Neural cell (in vitro differentiated cells): ENCODE results near the gene SMAD5. TPM values are rescaled to one million over a fixed set of nuclear protein-coding genes. Genes with fewer than 3 reads are reported as not detected.

Experiments
- H2AFZ ChIP-seq: fragments of 200-600, 300-800 bp; sonication (generic), shearing (Covaris generic); 2 replicates; pipeline ENCODE4 v1.6.0; 2014; ENCODE audit warnings: low read depth, mild to moderate bottlenecking, antibody characterized with exemption, low read length, moderate library complexity
- H3F3A ChIP-seq: fragments of 200-600 bp; shearing (Covaris generic); 2 replicates; pipeline ENCODE4 v1.6.1; 2016; ENCODE audit warnings: mild to moderate bottlenecking, moderate library complexity, mixed read lengths, antibody characterized with exemption, low read length; ENCODE audit not compliant: insufficient read depth, poor library complexity, severe bottlenecking
- H3K27ac ChIP-seq: fragments of 200-600, 300-800 bp; sonication (generic), shearing (Covaris generic); 2 replicates; pipeline ENCODE4 v1.5.1; 2014; ENCODE audit warnings: mild to moderate bottlenecking, low read length, moderate library complexity
- H3K27me3 ChIP-seq: fragments of 300-800, 200-600 bp; sonication (generic), shearing (Covaris generic); 2 replicates; pipeline ENCODE4 v1.6.0; 2014; ENCODE audit warnings: mild to moderate bottlenecking, low read depth, low read length, moderate library complexity; ENCODE audit not compliant: insufficient read depth
- H3K36me3 ChIP-seq: fragments of 300-800, 200-600 bp; sonication (generic), shearing (Covaris generic); 2 replicates; pipeline ENCODE4 v1.5.1; 2014; ENCODE audit warnings: mild to moderate bottlenecking, antibody characterized with exemption, low read length, moderate library complexity; ENCODE audit not compliant: insufficient read depth
- H3K4me2 ChIP-seq: fragments of 300-800, 200-600 bp; sonication (generic), shearing (Covaris generic); 2 replicates; pipeline ENCODE4 v1.6.0; 2014; ENCODE audit warnings: mild to moderate bottlenecking, low read length
- H3K4me3 ChIP-seq: fragments of 300-800, 200-600 bp; sonication (generic), shearing (Covaris generic); 2 replicates; pipeline ENCODE4 v1.5.1; 2014; ENCODE audit warnings: mild to moderate bottlenecking, low read length, moderate library complexity
- H3K79me2 ChIP-seq: fragments of 200-600 bp; shearing (Covaris generic); replicated peaks from 2 replicates; pipeline ENCODE4 v1.6.0; 2014; ENCODE audit warnings: mild to moderate bottlenecking, low read length, moderate library complexity; ENCODE audit not compliant: insufficient read depth
- H3K9ac ChIP-seq: fragments of 300-800, 200-600 bp; sonication (generic), shearing (Covaris generic); 2 replicates; pipeline ENCODE4 v1.6.1; 2016; ENCODE audit warnings: mild to moderate bottlenecking, low read length, mixed read lengths
- H3K9me2 ChIP-seq: fragments of 200-600 bp; shearing (Covaris generic); 2 replicates; pipeline ENCODE4 v1.6.1; 2016; ENCODE audit warnings: mild to moderate bottlenecking, low read length, mixed read lengths; ENCODE audit not compliant: insufficient read depth
- H3K9me3 ChIP-seq: fragments of 200-600, 300-800 bp; sonication (generic), shearing (Covaris generic); 2 replicates; pipeline ENCODE4 v1.6.1; 2016; ENCODE audit warnings: mild to moderate bottlenecking, mixed run types, low read length, moderate library complexity, mixed read lengths
- H4K20me1 ChIP-seq: fragments of 200-600 bp; shearing (Covaris generic); 2 replicates; pipeline ENCODE4 v1.6.1; 2016; ENCODE audit warnings: mild to moderate bottlenecking, mixed run types; ENCODE audit not compliant: insufficient read depth
- EP300 ChIP-seq: fragments of 450-650 bp; conservative IDR thresholded peaks from 2 replicates; pipeline ENCODE4 v1.6.1; 2014; ENCODE audit warnings: antibody characterized with exemption, mild to moderate bottlenecking, moderate library complexity; ENCODE audit not compliant: poor library complexity, severe bottlenecking
- EZH2 ChIP-seq: fragments of 200-600, 300-800 bp; shearing (Covaris generic), sonication (generic); IDR thresholded peaks from 2 replicates; pipeline ENCODE4 v1.6.1; 2014; ENCODE audit warnings: antibody characterized with exemption, low read length, borderline replicate concordance, mild to moderate bottlenecking; ENCODE audit not compliant: insufficient read depth, poor library complexity, severe bottlenecking
- MXI1 ChIP-seq: fragments of 450-650 bp; conservative IDR thresholded peaks from 2 replicates; pipeline ENCODE4 v1.6.1; 2014; ENCODE audit warnings: antibody characterized with exemption, mild to moderate bottlenecking; ENCODE audit not compliant: poor library complexity, severe bottlenecking
- POLR2AphosphoS5 ChIP-seq: IDR thresholded peaks from 2 replicates; pipeline ENCODE4 v1.6.1; 2012
- RAD21 ChIP-seq: fragments of 450-650 bp; conservative IDR thresholded peaks from 2 replicates; pipeline ENCODE4 v1.6.1; 2014; ENCODE audit warnings: antibody characterized with exemption, mild to moderate bottlenecking, moderate library complexity
- SMC3 ChIP-seq: fragments of 450-650 bp; conservative IDR thresholded peaks from 2 replicates; pipeline ENCODE4 v1.6.1; 2014; ENCODE audit warnings: antibody characterized with exemption, mild to moderate bottlenecking, moderate library complexity; ENCODE audit not compliant: poor library complexity
- TAF1 ChIP-seq: IDR thresholded peaks from 2 replicates; pipeline ENCODE4 v1.6.1; 2012; ENCODE audit warnings: low read depth
- polyA plus RNA-seq: library from polyadenylated mRNA; depleted of rRNA; stranded (reverse); fragments of >200 nt; gene quantifications from 2 replicates; pipeline ENCODE4 v1.2.3, GENCODE V29; 2014
- TF ChIP-seq, protein P1 (sequence below): fragments of 450-650 bp; IDR thresholded peaks from 2 replicates; pipeline ENCODE4 v1.5.1; 2014; ENCODE audit warnings: antibody characterized with exemption, mild to moderate bottlenecking, moderate library complexity; ENCODE audit not compliant: poor library complexity, severe bottlenecking
- TF ChIP-seq, protein P2 (sequence below): IDR thresholded peaks from 2 replicates; pipeline ENCODE4 v1.6.1; 2012; ENCODE audit warnings: borderline replicate concordance

SMAD5 gene
- polyA plus RNA-seq, 1 donor from 2014 or later = 26.3 TPM

DNA sequence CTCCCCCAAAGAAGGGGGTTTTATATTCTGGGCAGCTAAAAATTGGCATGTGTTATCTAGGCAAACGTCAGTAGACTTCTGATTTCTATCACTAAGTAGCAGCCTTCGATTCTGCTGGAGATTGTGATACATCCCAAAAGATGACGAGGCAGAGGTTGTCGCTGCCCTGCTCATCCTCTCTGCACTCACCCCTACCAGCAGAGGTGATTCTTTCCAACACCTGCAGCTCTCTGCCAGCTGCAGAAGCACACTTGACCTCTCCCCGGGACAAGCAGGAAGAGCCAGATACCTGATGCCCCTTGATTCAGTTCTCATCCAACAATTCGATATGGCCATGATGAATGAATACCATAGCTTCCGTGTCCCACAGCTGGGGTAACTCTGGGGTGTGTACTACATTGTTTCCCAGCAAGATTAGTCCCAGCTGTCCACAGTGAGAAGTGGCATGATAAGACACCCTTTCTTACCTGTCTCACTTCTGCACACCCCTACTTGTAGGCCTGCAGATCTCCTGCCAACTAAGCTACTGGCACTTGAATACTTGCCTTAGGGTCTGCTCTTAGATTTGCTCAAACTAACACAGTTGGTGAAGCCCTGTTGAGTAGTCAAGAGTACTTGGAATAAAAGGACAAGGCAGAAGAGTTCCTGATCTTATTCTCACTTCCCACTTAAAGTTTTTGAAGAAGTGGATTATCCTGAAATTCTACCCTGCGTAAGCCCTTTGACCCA, 37.6 kb upstream of the SMAD5 start:
- H3F3A ChIP-seq = no peaks in the 10 kb centered on the region
- H3K4me3 ChIP-seq = no peak overlapping the region
- no peaks in the 10 kb centered on the region for H3K27me3 ChIP-seq
- H3K9me3 ChIP-seq = no peaks in the 10 kb centered on the region
- H3K79me2 ChIP-seq = no peaks in the 10 kb centered on the region
- TF ChIP-seq RAD21 (no peak), EZH2 (no peak), MXI1 (no peak), SMC3 (no peak), POLR2AphosphoS5 (no peak), TAF1 (no peak), EP300 (no peak)
- TF ChIP-seq, protein P1, sequence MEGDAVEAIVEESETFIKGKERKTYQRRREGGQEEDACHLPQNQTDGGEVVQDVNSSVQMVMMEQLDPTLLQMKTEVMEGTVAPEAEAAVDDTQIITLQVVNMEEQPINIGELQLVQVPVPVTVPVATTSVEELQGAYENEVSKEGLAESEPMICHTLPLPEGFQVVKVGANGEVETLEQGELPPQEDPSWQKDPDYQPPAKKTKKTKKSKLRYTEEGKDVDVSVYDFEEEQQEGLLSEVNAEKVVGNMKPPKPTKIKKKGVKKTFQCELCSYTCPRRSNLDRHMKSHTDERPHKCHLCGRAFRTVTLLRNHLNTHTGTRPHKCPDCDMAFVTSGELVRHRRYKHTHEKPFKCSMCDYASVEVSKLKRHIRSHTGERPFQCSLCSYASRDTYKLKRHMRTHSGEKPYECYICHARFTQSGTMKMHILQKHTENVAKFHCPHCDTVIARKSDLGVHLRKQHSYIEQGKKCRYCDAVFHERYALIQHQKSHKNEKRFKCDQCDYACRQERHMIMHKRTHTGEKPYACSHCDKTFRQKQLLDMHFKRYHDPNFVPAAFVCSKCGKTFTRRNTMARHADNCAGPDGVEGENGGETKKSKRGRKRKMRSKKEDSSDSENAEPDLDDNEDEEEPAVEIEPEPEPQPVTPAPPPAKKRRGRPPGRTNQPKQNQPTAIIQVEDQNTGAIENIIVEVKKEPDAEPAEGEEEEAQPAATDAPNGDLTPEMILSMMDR = no peak
- TF ChIP-seq, protein P2, sequence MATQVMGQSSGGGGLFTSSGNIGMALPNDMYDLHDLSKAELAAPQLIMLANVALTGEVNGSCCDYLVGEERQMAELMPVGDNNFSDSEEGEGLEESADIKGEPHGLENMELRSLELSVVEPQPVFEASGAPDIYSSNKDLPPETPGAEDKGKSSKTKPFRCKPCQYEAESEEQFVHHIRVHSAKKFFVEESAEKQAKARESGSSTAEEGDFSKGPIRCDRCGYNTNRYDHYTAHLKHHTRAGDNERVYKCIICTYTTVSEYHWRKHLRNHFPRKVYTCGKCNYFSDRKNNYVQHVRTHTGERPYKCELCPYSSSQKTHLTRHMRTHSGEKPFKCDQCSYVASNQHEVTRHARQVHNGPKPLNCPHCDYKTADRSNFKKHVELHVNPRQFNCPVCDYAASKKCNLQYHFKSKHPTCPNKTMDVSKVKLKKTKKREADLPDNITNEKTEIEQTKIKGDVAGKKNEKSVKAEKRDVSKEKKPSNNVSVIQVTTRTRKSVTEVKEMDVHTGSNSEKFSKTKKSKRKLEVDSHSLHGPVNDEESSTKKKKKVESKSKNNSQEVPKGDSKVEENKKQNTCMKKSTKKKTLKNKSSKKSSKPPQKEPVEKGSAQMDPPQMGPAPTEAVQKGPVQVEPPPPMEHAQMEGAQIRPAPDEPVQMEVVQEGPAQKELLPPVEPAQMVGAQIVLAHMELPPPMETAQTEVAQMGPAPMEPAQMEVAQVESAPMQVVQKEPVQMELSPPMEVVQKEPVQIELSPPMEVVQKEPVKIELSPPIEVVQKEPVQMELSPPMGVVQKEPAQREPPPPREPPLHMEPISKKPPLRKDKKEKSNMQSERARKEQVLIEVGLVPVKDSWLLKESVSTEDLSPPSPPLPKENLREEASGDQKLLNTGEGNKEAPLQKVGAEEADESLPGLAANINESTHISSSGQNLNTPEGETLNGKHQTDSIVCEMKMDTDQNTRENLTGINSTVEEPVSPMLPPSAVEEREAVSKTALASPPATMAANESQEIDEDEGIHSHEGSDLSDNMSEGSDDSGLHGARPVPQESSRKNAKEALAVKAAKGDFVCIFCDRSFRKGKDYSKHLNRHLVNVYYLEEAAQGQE = no peak
- H3K4me2 ChIP-seq = no peak overlapping the region
- no peak overlapping the region for H2AFZ ChIP-seq
- H3K9ac ChIP-seq = no peak overlapping the region
- no peaks in the 10 kb centered on the region for H3K36me3 ChIP-seq
- H4K20me1 ChIP-seq = no peaks in the 10 kb centered on the region
- H3K27ac ChIP-seq = no peak overlapping the region
- no peaks in the 10 kb centered on the region for H3K9me2 ChIP-seq

DNA sequence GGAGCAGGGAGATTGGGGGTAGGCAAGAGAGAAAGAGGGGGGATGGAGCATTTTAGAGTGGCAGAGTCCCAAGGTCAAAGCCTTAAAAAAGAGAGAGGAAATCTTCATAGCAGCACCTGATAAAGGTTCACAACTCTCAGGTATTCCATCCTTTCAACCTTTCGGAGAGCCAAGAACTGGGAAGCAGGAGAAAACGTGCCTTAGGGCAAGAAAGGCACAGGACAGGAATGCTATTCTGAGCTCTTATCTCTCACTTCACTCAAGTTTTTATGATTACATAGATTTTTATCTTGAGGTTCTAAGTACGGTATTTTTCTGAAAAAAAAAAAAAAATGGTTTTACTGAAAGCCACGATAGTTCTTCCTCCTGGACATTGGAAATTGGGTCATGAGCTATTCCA, 34.5 kb upstream of the SMAD5 start:
- Histone ChIP-seq H3K4me2 (no peak overlapping the region), H3K4me3 (no peak overlapping the region), H3K27ac (no peak overlapping the region), H3K9me3 (no peaks in the 10 kb centered on the region), H3K9me2 (no peaks in the 10 kb centered on the region), H2AFZ (no peak overlapping the region), H3K36me3 (no peaks in the 10 kb centered on the region), H3F3A (no peaks in the 10 kb centered on the region), H3K9ac (no peak overlapping the region), H3K79me2 (no peaks in the 10 kb centered on the region), H4K20me1 (no peaks in the 10 kb centered on the region), H3K27me3 (no peaks in the 10 kb centered on the region)
- no peak for TF ChIP-seq POLR2AphosphoS5

DNA sequence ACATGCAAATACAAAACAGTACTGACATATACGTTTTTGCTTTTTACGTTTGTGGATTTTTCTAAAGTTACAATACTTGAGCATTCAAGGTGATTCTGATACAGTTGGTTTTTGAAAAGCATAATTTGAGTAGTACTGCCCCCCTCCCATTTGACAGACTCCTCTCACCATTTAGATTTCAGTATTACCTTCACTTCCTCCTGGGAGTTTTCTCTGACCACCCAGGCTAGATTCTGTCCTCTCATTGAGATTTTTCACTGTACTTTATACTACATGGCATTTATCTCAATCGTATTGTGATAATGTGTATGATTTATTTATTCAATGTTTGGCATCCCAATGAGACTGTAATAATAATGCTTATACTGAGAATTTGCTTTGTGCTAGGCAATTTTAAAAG, 32.8 kb upstream of the SMAD5 start:
- H3K27me3 ChIP-seq = no peaks in the 10 kb centered on the region
- no peaks in the 10 kb centered on the region for H3K9me2 ChIP-seq
- no peak overlapping the region for H3K4me3 ChIP-seq
- no peak overlapping the region for H3K27ac ChIP-seq
- H3F3A ChIP-seq = no peaks in the 10 kb centered on the region
- H2AFZ ChIP-seq = no peak overlapping the region
- no peaks in the 10 kb centered on the region for H3K79me2 ChIP-seq
- no peak overlapping the region for H3K9ac ChIP-seq
- H3K9me3 ChIP-seq = no peaks in the 10 kb centered on the region
- TF ChIP-seq RAD21 (no peak), EZH2 (no peak), POLR2AphosphoS5 (no peak), TAF1 (no peak), EP300 (no peak), MXI1 (no peak), SMC3 (no peak)
- TF ChIP-seq, protein P1 = no peak
- TF ChIP-seq, protein P2 = no peak
- no peaks in the 10 kb centered on the region for H3K36me3 ChIP-seq
- H3K4me2 ChIP-seq = no peak overlapping the region
- no peaks in the 10 kb centered on the region for H4K20me1 ChIP-seq
